Effector CD8-positive, alpha-beta T cell (primary cell): ENCODE measurements around the gene CASZ1.

ENCODE experiments used
- DNase-seq: peaks from one replicate; lab custom pipeline; 2025; lab: John Stamatoyannopoulos, UW

Gene CASZ1

GRCh38 chr1:10708757-10709156, 87.7 kb downstream of the CASZ1 start:
- DNase-seq: no peak

GRCh38 chr1:10707208-10707607, 89.2 kb downstream of the CASZ1 start:
- no peak for DNase-seq

GRCh38 chr1:10706376-10706913, 90.0 kb downstream of the CASZ1 start:
- no peak for DNase-seq

- no peak for DNase-seq
Observed at GRCh38 chr1:10705953-10706352, 90.5 kb downstream of the CASZ1 start.

GRCh38 chr1:10704368-10704882, 92.0 kb downstream of the CASZ1 start:
- DNase-seq: no peak

- no peak for DNase-seq
Observed at GRCh38 chr1:10703702-10704101, 92.7 kb downstream of the CASZ1 start.

- DNase-seq: no peak
Observed at GRCh38 chr1:10701145-10701544, 95.3 kb downstream of the CASZ1 start.

GRCh38 chr1:10699470-10699835, 97.0 kb downstream of the CASZ1 start:
- no peak for DNase-seq

GRCh38 chr1:10698726-10699469, 97.5 kb downstream of the CASZ1 start:
- no peak for DNase-seq

- DNase-seq: no peak
Observed at GRCh38 chr1:10697621-10698160, 98.8 kb downstream of the CASZ1 start.

- no peak for DNase-seq
Observed at GRCh38 chr1:10696977-10697376, 99.5 kb downstream of the CASZ1 start.

GRCh38 chr1:10694633-10695627, 101.5 kb downstream of the CASZ1 start:
- DNase-seq: peak; percentile 62

GRCh38 chr1:10694274-10694632, 102.2 kb downstream of the CASZ1 start:
- DNase-seq: peak; percentile 60

- peak; percentile 43 for DNase-seq
Observed at GRCh38 chr1:10693497-10694273, 102.8 kb downstream of the CASZ1 start.

GRCh38 chr1:10693152-10693496, 103.3 kb downstream of the CASZ1 start:
- no peak for DNase-seq

- DNase-seq: peak; percentile 52
Observed at GRCh38 chr1:10692401-10693021, 103.9 kb downstream of the CASZ1 start.

- no peak for DNase-seq
Observed at GRCh38 chr1:10691740-10692125, 104.7 kb downstream of the CASZ1 start.

GRCh38 chr1:10691075-10691739, 105.2 kb downstream of the CASZ1 start:
- DNase-seq: no peak

- DNase-seq: no peak
Observed at GRCh38 chr1:10690484-10690883, 106.0 kb downstream of the CASZ1 start.

GRCh38 chr1:10688409-10688786, 108.0 kb downstream of the CASZ1 start:
- no peak for DNase-seq
